ENCODE results near the gene SBF2.
"Not testable (repeated sequence)": the region's sequence is repeated elsewhere in the genome, so short reads cannot be mapped to it uniquely, and the experiment has no call there.

The SBF2 gene

GRCh38 chr11:9914064-9914463, 380.0 kb downstream of the SBF2 start:
- DNase-seq (ENCODE audit: low read depth in 2 of 2, low spot score in 1 of 2): no peak

- DNase-seq (ENCODE audit: low read depth in 2 of 2, low spot score in 1 of 2): no peak
Measured at GRCh38 chr11:9905960-9906791, 387.8 kb downstream of the SBF2 start.

- no peak for DNase-seq (ENCODE audit: low read depth in 2 of 2, low spot score in 1 of 2)
Measured at GRCh38 chr11:9905501-9905951, 388.5 kb downstream of the SBF2 start.

GRCh38 chr11:9903579-9903978, 390.4 kb downstream of the SBF2 start:
- no peak for DNase-seq (ENCODE audit: low read depth in 2 of 2, low spot score in 1 of 2)

- DNase-seq (ENCODE audit: low read depth in 2 of 2, low spot score in 1 of 2): no peak
Measured at GRCh38 chr11:9901943-9902342, 392.1 kb downstream of the SBF2 start.

GRCh38 chr11:9900253-9900652, 393.8 kb downstream of the SBF2 start:
- not testable (repeated sequence) for DNase-seq (ENCODE audit: low read depth in 2 of 2, low spot score in 1 of 2)

GRCh38 chr11:9899676-9900075, 394.3 kb downstream of the SBF2 start:
- DNase-seq (ENCODE audit: low read depth in 2 of 2, low spot score in 1 of 2): no peak

- no peak for DNase-seq (ENCODE audit: low read depth in 2 of 2, low spot score in 1 of 2)
Measured at GRCh38 chr11:9896902-9897301, 397.1 kb downstream of the SBF2 start.

- DNase-seq (ENCODE audit: low read depth in 2 of 2, low spot score in 1 of 2): no peak
Measured at GRCh38 chr11:9895006-9895405, 399.0 kb downstream of the SBF2 start.

GRCh38 chr11:9893474-9893873, 400.5 kb downstream of the SBF2 start:
- DNase-seq (ENCODE audit: low read depth in 2 of 2, low spot score in 1 of 2): no peak

GRCh38 chr11:9888938-9889337, 405.1 kb downstream of the SBF2 start:
- no peak for DNase-seq (ENCODE audit: low read depth in 2 of 2, low spot score in 1 of 2)

- no peak for DNase-seq (ENCODE audit: low read depth in 2 of 2, low spot score in 1 of 2)
Measured at GRCh38 chr11:9887472-9887871, 406.5 kb downstream of the SBF2 start.

GRCh38 chr11:9886595-9886994, 407.4 kb downstream of the SBF2 start:
- DNase-seq (ENCODE audit: low read depth in 2 of 2, low spot score in 1 of 2): no peak

GRCh38 chr11:9884601-9885000, 409.4 kb downstream of the SBF2 start:
- DNase-seq (ENCODE audit: low read depth in 2 of 2, low spot score in 1 of 2): no peak

- no peak for DNase-seq (ENCODE audit: low read depth in 2 of 2, low spot score in 1 of 2)
Measured at GRCh38 chr11:9880657-9881056, 413.4 kb downstream of the SBF2 start.

GRCh38 chr11:9878936-9879335, 415.1 kb downstream of the SBF2 start:
- DNase-seq (ENCODE audit: low read depth in 2 of 2, low spot score in 1 of 2): no peak

- no peak for DNase-seq (ENCODE audit: low read depth in 2 of 2, low spot score in 1 of 2)
Measured at GRCh38 chr11:9876331-9876730, 417.7 kb downstream of the SBF2 start.

GRCh38 chr11:9875862-9876261, 418.2 kb downstream of the SBF2 start:
- no peak for DNase-seq (ENCODE audit: low read depth in 2 of 2, low spot score in 1 of 2)

- DNase-seq (ENCODE audit: low read depth in 2 of 2, low spot score in 1 of 2): no peak
Measured at GRCh38 chr11:9875399-9875798, 418.6 kb downstream of the SBF2 start.

- no peak for DNase-seq (ENCODE audit: low read depth in 2 of 2, low spot score in 1 of 2)
Measured at GRCh38 chr11:9874466-9874865, 419.6 kb downstream of the SBF2 start.

- DNase-seq (ENCODE audit: low read depth in 2 of 2, low spot score in 1 of 2): no peak
Measured at GRCh38 chr11:9868641-9869040, 425.4 kb downstream of the SBF2 start.

GRCh38 chr11:9862981-9863380, 431.0 kb downstream of the SBF2 start:
- DNase-seq (ENCODE audit: low read depth in 2 of 2, low spot score in 1 of 2): no peak

All from stimulated activated CD8-positive, alpha-beta memory T cell treated with anti-CD3 and anti-CD28 coated beads, Interleukin-4, amount 100 ng/mL, for 4 hours (primary cell).